D721Med (cell line): Measurements from ENCODE around the gene CFAP61.
"Not testable (repeated sequence)": the region's sequence is repeated elsewhere in the genome, so short reads cannot be mapped to it uniquely, and the experiment has no call there.

ENCODE experiments used
- DNase-seq: peaks from one replicate; pipeline ENCODE4 v3.0.0; 2011; ENCODE audit warnings: low spot score; ENCODE audit not compliant: insufficient read length
- FAIRE-seq: peaks from 2 replicates; lab custom pipeline; 2011; peaks lifted over from hg19 to GRCh38; lab: Jason Lieb, UNC
- CTCF ChIP-seq: IDR thresholded peaks from 2 replicates; pipeline ENCODE4 v1.5.1; 2012; ENCODE audit warnings: mild to moderate bottlenecking, control low read depth; ENCODE audit not compliant: insufficient read depth; ENCODE audit errors: missing control alignments

CFAP61 gene

GRCh38 chr20:20215976-20216727 lies 163.8 kb downstream of the CFAP61 start:
- no peak for TF ChIP-seq CTCF
- DNase-seq, result no peak
- no peak for FAIRE-seq

GRCh38 chr20:20216941-20217340 lies 164.6 kb downstream of the CFAP61 start:
- TF ChIP-seq CTCF, result no peak
- DNase-seq, result no peak
- no peak for FAIRE-seq

GRCh38 chr20:20217621-20218020 lies 165.3 kb downstream of the CFAP61 start:
- FAIRE-seq, result no peak
- DNase-seq, result no peak
- TF ChIP-seq CTCF, result no peak

- not testable (repeated sequence) for DNase-seq, FAIRE-seq
Observed at GRCh38 chr20:20218106-20218505, 165.8 kb downstream of the CFAP61 start.

- DNase-seq, result no peak
- TF ChIP-seq CTCF, result no peak
- no peak for FAIRE-seq
Observed at GRCh38 chr20:20219016-20219415, 166.7 kb downstream of the CFAP61 start.

GRCh38 chr20:20220134-20220533 lies 167.8 kb downstream of the CFAP61 start:
- no peak for FAIRE-seq

GRCh38 chr20:20223981-20224380 lies 171.6 kb downstream of the CFAP61 start:
- DNase-seq (no peak), FAIRE-seq (no peak)
- no peak for TF ChIP-seq CTCF

More at GRCh38 chr20:20220134-20220533, 167.8 kb downstream of the CFAP61 start:
- no peak for DNase-seq
- TF ChIP-seq CTCF, result no peak
